ENCODE measurements around the gene SH3TC2.

The SH3TC2 gene

GRCh38 chr5:148970876-148971275, 92.0 kb downstream of the SH3TC2 start:
- no peak for DNase-seq (ENCODE audit: low read depth in 2 of 2)

- no peak for DNase-seq (ENCODE audit: low read depth in 2 of 2)
Measured at GRCh38 chr5:148970228-148970627, 92.6 kb downstream of the SH3TC2 start.

DNA sequence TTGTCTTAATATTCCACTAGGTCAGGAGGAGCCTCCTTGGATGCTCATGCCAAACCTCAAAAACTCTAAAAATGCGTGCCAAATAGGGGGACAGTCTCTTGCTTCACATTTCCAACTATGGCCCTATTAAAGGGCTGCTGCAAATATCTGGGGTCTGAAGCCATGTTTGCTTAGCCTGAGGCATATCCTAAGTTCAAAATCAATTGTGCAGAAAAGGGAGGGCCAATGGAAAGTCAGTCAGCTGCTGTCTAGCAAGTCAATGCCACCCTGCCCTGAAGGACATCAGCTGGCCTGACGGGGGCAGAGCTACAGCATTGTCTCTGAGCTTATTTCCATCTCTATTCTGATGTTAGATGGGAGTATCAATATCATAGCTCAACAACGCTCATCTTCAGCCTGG, 93.6 kb downstream of the SH3TC2 start:
- no peak for DNase-seq (ENCODE audit: low read depth in 2 of 2)

- no peak for DNase-seq (ENCODE audit: low read depth in 2 of 2)
Measured at GRCh38 chr5:148968311-148968710, 94.6 kb downstream of the SH3TC2 start.

GRCh38 chr5:148967783-148968182, 95.1 kb downstream of the SH3TC2 start:
- no peak for DNase-seq (ENCODE audit: low read depth in 2 of 2)

- no peak for DNase-seq (ENCODE audit: low read depth in 2 of 2)
Measured at GRCh38 chr5:148966938-148967337, 95.9 kb downstream of the SH3TC2 start.

DNA sequence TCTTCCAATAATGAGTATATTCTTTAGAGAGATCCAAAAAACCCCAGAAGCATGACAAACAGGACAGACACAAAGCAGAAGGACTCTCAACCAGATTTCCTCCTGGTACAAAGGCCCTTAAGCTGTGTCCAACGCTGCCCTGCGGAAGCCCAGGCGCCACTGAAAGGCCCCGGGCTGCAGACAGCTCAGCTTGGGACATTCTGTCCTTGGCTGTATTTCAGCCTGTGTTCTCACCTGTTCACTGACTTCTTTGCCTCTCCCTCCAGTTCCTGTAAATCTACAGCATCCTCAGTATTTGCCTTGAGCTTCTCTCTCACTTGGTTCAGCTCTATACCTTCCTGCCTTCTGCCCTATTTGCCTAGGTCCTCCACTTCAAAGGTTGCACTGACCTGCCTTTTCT, 96.5 kb downstream of the SH3TC2 start:
- no peak for DNase-seq (ENCODE audit: low read depth in 2 of 2)

GRCh38 chr5:148965511-148966265, 97.2 kb downstream of the SH3TC2 start:
- no peak for DNase-seq (ENCODE audit: low read depth in 2 of 2)

DNA sequence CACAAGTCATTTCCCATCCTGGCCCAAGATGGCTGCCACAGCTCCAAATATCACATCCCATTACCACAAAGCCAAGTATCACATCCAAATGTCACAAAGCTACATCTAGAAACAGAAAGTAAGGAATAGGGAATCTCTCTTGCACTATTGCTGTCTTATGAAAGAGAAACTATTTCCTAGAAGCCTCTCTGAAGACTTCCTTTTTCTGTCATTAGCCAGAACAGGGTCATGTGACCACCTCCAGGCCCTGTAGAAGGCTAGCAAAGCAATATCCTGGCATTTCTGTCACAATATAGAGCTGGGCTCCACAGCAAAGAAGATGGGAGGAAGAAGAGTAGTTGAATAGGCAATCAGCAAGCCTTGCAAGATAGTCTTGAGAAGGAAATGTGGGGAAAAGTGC, 99.2 kb downstream of the SH3TC2 start:
- no peak for DNase-seq (ENCODE audit: low read depth in 2 of 2)

- DNase-seq (ENCODE audit: low read depth in 2 of 2) = no peak
Measured at GRCh38 chr5:148962761-148963324, 100.0 kb downstream of the SH3TC2 start.

- no peak for DNase-seq (ENCODE audit: low read depth in 2 of 2)
Measured at GRCh38 chr5:148962200-148962550, 100.7 kb downstream of the SH3TC2 start.

DNA sequence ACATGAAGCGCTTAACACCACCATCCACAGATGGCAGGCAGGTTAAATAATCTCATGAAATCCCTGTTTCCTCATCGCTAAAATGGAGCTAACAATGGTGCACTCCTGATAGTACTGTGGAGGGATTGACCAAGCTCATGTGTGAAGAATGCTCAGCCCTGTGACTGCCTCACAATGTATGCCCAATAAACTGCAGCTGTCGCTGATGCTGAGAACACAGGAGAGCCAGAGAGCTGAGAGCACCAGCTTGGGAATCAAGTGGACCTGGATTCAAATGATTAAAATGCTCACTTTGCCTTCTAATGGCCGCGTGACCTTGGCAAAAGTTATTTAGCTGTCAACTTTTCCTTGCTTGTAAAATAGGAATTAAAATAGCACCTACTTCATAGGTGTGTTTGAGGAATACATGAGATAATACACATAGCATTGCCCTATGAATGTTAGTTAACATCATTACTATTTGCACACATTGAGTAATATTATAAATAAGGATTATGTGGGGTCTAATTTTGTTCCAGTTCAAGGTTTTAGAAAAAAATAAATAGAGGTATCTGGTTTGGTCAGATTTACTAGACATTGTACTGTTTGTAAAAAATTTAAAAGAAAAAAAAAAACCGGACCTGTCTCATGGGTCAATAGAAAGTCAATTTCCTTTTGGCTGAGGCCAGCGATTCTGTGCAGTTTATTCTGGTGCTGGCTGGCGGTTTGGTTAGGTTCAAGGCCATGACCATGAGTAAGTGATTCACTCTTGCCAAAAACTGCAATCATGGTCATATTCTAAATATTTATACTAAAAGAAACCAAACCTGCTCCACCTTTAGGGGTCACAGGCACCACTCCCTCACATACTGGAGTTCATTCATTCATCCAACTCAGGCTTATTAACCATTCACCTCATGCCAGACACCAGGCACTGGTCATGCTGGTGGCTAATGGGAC, 101.3 kb downstream of the SH3TC2 start:
- DNase-seq (ENCODE audit: low read depth in 2 of 2) = no peak

DNA sequence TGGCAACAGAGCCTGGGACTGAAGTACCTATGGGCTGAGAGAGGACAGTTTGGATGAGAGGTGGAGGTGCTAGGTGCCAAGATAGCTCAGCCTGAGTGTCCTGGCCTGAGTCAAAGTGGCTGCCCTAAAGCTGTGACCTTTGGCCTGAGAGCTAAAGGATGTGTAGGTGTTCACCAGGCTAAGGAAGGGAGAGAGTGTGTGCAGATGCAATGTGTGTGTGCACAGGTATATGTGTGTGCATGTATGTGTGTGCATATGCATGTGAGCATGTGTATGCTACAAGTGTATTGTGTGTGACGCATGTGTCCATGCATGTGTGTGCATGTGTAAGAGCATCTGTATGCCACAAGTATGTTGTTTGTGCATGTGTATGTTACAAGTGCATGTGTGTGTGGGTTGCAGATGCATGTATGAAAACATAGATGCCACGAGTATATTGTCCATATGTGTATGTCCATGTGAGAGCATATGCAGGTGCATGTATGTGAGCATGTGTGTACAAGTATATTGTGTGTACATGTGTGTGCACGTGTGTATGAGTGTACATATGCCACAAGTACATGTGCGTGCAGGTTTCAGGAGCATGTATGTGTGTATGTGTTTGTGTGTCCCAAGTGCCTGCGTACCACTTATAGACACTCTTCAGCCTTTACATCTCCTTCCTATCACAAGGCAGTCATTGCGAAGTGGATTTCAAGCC, 102.6 kb downstream of the SH3TC2 start:
- no peak for DNase-seq (ENCODE audit: low read depth in 2 of 2)

- peak in 1 of 2 donors; percentile 4 for DNase-seq (ENCODE audit: low read depth in 2 of 2)
Measured at GRCh38 chr5:148957591-148958202, 105.2 kb downstream of the SH3TC2 start.

DNA sequence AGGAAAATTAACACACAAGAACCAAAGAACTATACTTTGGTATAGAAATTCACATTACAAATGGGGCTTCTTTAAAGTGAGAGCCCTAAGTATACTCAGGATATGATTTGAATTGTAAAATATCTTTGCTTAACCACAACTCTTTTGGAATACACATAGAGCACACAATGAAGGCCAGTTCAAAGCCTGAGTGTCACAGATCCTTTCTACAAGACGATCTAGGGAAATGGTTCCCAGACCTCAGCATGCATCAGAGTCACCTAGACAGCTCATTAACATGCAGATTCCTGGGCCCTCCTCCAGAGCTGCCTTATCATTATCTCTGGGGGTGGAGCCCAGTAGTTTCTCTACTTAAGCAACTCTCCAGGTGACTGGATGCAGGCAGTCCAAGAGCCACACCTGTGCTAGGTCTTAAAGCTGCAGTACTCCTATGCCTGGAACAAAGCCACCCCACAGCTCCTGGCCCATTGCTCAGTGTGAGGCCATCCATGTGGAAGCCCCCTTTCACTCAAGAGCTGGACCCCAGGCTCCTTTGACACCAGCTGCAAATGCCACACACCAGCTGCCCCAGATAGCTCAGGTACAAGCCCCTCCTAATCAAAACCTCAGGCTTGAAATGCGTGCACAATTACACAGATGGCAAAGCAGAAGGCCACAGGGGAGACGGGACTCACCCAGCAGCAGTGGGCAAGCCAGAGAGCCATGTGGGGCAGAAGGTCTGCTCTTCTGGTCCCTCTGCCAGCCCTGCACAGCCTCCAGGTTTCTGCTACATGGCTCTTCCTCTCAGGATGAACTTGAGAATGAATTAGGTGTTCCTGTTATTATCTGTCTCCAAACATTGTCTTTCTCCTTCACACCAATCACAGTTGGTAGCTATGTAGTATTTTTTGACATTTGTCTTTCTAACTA, 106.1 kb downstream of the SH3TC2 start:
- DNase-seq (ENCODE audit: low read depth in 2 of 2) = no peak

All from activated CD8-positive, alpha-beta memory T cell treated with anti-CD3 and anti-CD28 coated beads for 4 hours (primary cell).